ENCODE measurements around the gene ATG16L2. TPM values are rescaled to one million over a fixed set of nuclear protein-coding genes. Genes with fewer than 3 reads are reported as not detected.
"Not testable (repeated sequence)": the region's sequence is repeated elsewhere in the genome, so short reads cannot be mapped to it uniquely, and the experiment has no call there.

ATG16L2 gene
- total RNA-seq, 2 experiments from 2014 or later, result 57.0 to 60.1 TPM

DNA sequence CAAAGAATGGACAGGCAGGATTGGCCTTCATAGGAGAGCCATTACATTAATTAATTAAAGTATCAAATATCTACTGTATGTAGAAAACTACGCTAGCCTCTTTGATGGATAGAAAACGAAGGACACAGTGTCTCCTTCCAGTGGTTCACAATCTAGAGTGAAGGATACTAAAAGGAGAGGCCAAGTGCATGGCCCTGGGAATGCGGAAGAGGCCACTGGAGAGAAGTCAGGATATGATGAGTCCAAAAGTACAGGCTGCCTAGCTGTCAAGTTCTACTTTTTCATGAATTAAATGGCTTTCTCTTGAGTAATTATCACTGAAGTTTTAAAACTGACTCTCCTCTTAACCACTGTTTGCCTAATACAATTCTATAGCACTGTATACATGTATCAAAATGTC, 41.9 kb downstream of the ATG16L2 start:
- ChIA-PET CTCF (no interaction called here), POLR2A (no interaction called here)

DNA sequence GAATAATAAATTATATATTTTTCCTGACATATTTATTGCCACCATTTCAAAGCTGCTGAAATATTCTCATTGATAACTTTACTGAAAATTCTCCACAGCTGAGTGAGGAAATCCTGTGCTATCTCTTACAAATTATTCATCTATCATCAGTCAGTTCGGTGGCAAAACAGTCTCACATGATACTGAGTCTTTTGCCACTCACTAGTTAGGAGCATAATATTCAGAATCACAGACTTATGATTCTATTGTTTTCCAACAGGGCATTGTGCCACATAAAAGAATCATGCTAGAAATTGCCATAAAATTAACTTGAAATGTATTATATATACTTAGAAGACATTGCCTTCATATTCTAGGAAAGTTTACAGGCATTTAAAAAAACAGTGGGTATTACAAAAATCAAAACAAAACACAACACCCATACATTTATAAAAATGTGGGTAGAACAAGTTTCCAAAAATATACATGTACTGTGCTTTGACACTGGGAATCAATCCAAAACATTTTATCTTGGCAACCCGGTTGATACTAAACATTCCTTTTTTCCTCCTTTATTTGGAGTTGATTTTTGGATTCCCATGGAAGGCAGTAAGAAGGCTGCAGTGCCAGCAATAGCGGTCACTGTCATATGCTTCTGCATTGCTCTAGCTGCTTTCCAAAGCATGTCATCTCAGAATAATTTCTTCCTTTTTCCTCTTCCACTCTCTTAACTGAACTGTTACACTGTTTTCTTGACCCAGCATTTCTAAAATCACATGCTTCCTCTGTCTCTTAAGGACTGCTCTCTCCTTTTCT, 42.5 kb downstream of the ATG16L2 start:
- ChIA-PET CTCF (interaction anchor here (0.7 to 0.9 kb wide), 3 partner anchors 24 to 305 kb away, joined by 3 to 4 read pairs (median 3); no protein-coding TSS in a partner anchor), POLR2A (interaction anchor here (0.8 kb wide), 1 partner anchor 420 kb away, joined by 9 read pairs; no protein-coding TSS in a partner anchor)

DNA sequence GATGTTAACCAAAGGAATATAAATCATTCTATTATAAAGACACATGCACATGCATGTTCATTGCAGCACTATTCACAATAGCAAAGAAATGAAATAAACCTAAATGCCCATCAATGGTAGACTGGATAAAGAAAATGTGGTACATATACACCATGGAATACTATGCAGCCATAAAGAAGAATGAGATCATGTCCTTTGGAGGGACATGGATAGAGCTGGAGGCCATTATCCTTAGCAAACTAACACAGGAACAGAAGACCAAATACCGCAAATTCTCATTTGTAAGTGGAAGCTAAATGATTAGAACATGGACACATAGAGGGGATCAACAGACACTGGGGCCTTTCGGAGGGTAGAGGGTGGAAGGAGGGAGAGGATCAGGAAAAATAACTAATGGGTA, 44.1 kb downstream of the ATG16L2 start:
- POLR2A ChIA-PET, result not testable (repeated sequence)
- CTCF ChIA-PET, result interaction anchor here (1.1 kb wide), 1 partner anchor 155 kb away, joined by 3 read pairs; no protein-coding TSS in a partner anchor

DNA sequence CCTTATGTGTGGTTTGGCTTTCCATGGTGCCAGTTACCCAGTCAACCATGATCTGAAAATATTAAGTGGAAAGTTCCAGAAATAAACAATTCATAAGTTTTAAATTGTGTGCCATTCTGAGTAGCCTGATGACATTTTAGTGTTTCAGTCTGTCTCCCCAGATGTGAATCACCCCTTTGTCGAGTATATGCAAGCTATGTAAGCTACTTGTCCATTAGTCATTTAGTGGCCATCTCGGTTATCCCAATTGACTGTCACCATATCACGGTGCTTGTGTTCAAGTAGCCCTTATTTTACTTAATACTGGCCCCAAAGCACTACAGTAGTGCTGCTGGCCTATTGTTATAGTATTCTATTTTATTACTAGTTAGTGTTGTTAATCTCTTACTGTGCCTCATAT, 44.9 kb downstream of the ATG16L2 start:
- POLR2A ChIA-PET, result no interaction called here
- CTCF ChIA-PET, result no interaction called here

DNA sequence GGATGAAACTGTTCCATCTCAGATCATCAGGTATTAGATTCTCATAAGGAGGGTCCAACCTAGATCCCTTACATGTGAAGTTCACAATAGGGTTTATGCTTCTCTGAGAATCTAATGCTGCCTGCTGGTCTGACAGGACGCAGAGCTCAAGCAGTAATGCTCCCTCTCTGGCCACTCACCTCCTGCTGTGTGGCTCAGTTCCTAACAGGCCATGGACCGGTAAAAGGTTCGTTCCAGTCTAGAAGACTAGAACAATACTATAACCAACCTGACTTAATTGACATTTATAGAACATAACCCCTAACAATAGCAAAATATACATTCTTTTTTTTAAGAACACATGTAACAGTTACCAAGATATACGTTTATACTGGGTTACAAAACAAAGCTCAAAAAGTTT, 45.8 kb downstream of the ATG16L2 start:
- POLR2A ChIA-PET, result no interaction called here
- CTCF ChIA-PET, result interaction anchor here (0.8 kb wide), 1 partner anchor 318 kb away, joined by 3 read pairs; no protein-coding TSS in a partner anchor

DNA sequence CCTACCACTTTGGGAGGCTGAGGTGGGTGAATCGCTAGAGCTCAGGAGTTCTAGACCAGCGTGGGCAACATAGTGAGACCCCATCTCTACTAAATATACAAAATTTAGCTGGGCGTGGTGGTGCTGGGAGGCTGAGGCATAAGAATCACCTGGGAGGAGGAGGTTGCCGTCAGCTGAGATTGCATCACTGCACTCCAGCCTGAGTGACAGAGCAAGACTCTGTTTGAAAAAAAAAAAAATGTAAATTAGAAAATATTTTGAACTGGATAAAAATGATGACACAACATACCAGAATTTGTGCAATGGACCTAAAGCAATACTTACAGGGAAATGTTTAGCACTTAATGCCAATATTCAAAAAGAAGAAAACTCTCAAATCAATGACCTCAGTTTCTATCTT, 46.4 kb downstream of the ATG16L2 start:
- CTCF ChIA-PET, result no interaction called here

DNA sequence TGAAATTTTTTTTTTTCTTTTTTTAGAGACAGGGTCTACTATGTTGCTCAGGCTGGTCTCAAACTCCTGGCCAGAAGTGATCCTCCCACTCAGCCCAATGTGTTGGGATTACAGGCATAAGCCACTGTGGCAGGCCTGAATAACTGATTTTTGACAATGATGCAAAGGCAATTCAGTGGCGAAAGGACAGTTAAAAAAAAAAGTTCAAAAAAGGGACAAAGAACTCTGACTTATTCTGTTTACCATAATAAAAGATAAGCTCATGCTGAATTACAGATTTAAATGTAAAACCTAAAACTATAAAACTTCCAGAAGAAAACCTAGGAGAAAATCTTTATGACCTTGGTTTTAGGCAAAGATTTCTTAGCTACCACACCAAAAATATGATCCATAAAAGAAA, 48.9 kb downstream of the ATG16L2 start:
- CTCF ChIA-PET, result no interaction called here
- POLR2A ChIA-PET, result no interaction called here

More for the DNA sequence above, 46.4 kb downstream of the ATG16L2 start:
- POLR2A ChIA-PET, result no interaction called here

DNA sequence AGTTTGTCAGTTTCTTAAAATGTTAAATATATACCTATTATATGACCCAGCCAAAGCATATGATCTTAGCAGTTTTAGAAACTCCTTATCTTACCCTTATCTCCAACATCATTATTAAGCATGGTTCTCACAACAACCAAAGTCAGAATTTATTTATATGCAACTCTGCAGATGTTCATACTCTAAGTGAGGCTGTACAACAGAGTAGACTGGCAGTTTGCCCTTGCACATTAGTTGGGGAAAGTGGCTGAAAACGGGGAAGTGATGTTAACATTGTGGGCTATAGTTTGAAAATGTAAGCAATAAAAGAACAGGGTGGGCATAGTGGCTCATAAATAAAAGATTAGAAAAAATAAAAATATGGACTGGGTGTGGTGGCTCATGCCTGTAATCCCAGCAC, 49.7 kb downstream of the ATG16L2 start:
- ChIA-PET POLR2A (no interaction called here), CTCF (no interaction called here)

DNA sequence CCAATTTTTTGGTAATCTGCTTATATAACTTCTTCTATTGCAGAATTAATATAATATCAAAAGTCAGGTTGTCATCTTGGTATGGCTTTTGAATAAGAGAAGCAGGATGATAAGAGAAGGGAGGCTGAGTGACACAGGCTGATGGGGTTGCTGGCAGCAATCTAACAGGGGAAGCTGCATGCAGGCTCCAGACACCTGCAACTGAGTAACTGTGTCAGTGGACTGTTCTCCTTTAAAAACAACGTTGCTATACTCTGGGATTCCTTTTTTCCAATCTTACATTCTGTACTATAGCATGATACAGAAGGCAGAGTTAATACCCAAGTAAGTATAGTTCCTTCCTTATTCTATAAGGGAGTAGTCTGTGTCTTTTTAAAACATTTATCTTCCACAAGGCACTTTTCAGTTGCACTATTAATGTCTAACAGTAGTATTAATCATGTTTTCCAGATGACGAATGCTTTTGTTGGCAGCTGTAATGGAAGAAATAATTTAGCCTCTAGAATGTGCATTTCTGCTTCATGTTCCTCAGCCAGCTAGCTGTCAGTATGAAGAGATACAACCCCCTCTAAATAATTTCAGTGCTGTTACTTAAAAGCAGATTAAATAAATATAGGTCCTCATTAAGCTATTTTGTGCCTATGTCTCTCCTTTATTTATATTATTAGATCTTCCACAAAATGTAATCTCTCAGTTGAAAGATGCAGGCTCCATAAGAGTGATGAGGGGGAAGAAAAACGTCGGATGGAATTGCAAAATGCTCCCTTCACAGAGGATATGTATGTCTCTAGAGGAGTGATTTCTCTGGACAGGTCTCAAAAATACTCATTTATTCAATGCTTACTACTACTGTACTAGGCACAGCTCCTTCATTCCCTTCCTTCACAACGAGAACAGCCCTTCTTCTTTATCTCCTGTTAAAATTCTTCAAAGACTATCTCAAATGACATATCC, 50.8 kb downstream of the ATG16L2 start:
- CTCF ChIA-PET, result no interaction called here
- POLR2A ChIA-PET, result interaction anchor here (0.6 kb wide), 1 partner anchor 541 kb away, joined by 7 read pairs; no protein-coding TSS in a partner anchor

DNA sequence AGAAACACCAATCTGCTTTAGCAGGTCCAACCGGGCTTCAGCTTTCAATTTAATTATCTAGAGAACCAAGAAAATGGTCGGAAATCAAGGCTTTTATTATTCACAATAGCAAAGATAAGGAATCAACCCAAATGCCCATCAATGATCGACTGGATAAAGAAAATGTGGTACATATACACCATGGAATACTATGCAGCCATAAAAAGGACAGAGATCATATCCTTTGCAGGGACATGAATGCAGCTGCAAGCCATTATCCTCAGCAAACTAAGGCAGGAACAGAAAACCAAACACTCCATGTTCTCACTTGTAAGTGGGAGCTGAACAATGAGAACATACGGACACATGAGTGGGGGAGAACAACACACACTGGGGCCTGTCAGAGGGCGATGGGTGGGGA, 53.8 kb downstream of the ATG16L2 start:
- ChIA-PET POLR2A (no interaction called here), CTCF (no interaction called here)

DNA sequence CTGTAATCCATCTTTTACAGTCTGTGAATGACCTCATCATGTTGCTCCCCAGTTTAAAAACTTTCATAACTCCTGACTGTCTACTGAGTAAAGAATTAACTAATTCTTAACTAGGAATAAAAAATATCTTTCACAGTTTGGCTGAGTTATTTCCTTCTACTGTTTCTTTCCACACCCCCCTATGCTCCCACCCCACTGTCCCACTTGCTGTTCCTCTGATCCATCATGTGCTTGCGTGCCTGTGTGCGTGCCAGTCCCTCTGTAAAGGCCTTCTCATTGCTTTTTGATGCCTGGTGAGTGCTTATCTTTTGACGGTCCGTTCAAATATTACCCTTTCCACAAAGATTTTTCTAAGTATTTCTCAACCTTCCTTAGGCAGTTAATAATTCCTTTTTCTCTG, 55.6 kb downstream of the ATG16L2 start:
- ChIA-PET CTCF (no interaction called here), POLR2A (no interaction called here)

DNA sequence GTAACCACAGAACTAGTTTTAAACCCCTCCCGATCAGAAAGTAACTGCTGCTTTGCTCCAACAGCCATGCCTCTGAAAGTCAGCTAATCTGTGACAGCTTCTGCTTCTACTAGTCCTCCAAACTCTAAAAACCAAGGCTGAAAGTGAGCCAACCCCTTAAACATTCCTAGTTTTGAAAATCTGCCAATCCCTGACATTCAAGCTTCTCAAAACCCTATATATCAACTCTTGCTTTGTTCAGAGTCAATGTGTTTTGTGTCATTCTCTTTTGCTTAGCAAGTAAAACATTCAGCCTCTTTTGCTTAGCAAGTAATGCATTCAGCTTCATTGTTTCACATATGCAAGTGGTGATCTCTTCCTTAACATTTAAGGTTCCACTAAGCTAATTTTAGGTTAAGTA, 56.9 kb downstream of the ATG16L2 start:
- POLR2A ChIA-PET, result no interaction called here
- CTCF ChIA-PET, result interaction anchor here (0.6 kb wide), 1 partner anchor 23 kb away, joined by 6 read pairs; no protein-coding TSS in a partner anchor

DNA sequence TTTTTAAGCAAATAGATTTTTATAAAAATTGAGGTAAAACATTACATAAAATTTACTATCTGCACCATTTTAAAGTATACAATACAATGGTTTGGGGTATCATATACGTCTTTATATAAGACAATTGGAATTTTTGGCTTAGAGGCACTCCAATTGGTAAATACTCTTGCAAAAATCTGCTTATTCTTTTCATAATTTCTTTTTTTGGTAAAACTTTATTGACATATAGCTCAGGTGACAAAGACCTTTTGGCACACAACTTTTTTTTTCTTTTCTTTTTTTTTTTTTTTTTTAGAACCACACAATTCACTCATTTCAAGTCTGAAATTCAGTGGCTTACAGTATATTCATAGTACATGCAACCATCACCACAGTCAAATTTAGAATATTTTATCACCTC, 57.8 kb downstream of the ATG16L2 start:
- ChIA-PET CTCF (no interaction called here), POLR2A (no interaction called here)

DNA sequence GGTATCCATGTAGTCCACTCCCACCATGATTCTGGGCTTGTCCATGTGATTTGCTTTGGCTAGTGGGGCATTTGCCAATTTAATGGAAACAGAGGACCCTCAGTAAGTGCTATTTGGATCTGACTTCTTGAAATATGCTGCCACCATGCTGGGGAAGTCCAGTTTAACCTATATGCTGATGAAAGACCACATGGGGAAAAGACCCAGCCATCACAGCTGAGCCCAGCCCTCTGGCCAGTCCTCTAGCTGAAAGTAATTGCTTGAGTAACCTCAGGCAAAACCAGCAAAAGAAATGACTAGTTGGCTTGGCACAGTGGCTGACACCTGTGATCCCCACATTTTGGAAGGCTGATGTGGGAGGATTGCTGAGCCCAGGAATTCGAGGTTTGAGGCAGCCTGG, 61.5 kb downstream of the ATG16L2 start:
- CTCF ChIA-PET, result interaction anchor here (0.5 kb wide), 1 partner anchor 101 kb away, joined by 3 read pairs; no protein-coding TSS in a partner anchor
- POLR2A ChIA-PET, result no interaction called here

DNA sequence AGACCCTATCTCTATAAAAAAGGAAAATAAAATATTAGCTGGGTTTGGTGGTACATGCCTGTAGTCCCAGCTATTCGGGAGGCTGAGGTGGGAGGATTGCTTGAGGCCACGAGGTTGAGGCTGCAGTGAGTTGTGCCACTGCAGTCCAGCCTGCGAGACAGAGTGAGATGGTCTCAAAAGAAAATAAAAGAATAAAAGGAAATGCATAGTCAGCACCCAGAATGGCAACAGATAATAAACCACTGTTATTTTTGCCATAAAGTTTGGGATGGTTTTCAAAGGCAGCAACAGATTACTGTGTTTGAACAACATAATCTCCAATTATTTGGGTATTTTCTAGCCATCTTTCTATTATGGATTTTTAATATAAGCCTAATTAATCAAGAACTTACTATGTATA, 61.9 kb downstream of the ATG16L2 start:
- CTCF ChIA-PET, result no interaction called here
- POLR2A ChIA-PET, result no interaction called here

Other genes starting within 250 kb of the ATG16L2 start
- gene PDE2A, start 140.0 kb upstream of the ATG16L2 start, total RNA-seq, result under 1 TPM; 0.29 to 0.72 TPM
- gene ARAP1, start 62.0 kb upstream of the ATG16L2 start, total RNA-seq, result 10 to 100 TPM; 66.7 to 68.5 TPM
- 10 to 100 TPM in 1 of 2 experiments, 1 to 10 TPM in 1; 7.8 to 11.4 TPM for gene STARD10, start 20.4 kb upstream of the ATG16L2 start, total RNA-seq

Data from activated CD8-positive, alpha-beta memory T cell treated with anti-CD3 and anti-CD28 coated beads for 36 hours (primary cell).